Testis (tissue), 3 donors: ENCODE measurements around the gene KIFBP. TPM values are rescaled to one million over a fixed set of nuclear protein-coding genes. Genes with fewer than 3 reads are reported as not detected.

Source experiments
- DNase-seq: peaks from one replicate; pipeline ENCODE4 v3.0.0-alpha.2; 2019
- H3K27ac ChIP-seq, 2 donors: fragments of 200-600 bp; sonication (generic); one replicate each; pipeline ENCODE4 v1.5.1; 2019
- H3K27me3 ChIP-seq: fragments of 200-600 bp; sonication (generic); one replicate; pipeline ENCODE4 v1.5.1; 2019
- H3K36me3 ChIP-seq: fragments of 200-600 bp; sonication (generic); one replicate; pipeline ENCODE4 v1.5.1; 2017; ENCODE audit warnings: low read depth; ENCODE audit errors: missing control alignments
- H3K4me1 ChIP-seq: fragments of 200-600 bp; sonication (generic); one replicate; pipeline ENCODE4 v1.5.1; 2019
- H3K4me3 ChIP-seq, 2 donors: fragments of 200-600 bp; sonication (generic); one replicate each; pipeline ENCODE4 v1.5.1; 2017 to 2019
- H3K9me3 ChIP-seq: fragments of 200-600 bp; sonication (generic); one replicate; pipeline ENCODE4 v1.5.1; 2017
- CTCF ChIP-seq, 3 experiments: fragments of 450-650 bp in 2 of 3; fragments of 200-600 bp in 1 of 3; sonication (generic) in 1 of 3; IDR thresholded peaks; one replicate each; pipeline ENCODE4 v1.5.1; 2016 to 2019; ENCODE audit warnings: antibody characterized with exemption in 3 of 3, mild to moderate bottlenecking in 2 of 3, moderate library complexity in 1 of 3
- POLR2A ChIP-seq: fragments of 450-650 bp; IDR thresholded peaks from one replicate; pipeline ENCODE4 v1.6.1; 2017; ENCODE audit warnings: antibody characterized with exemption, mild to moderate bottlenecking, moderate library complexity
- WGBS, 2 donors: methylation state at CpG; one replicate each; pipeline ENCODE4 v1.1.5; 2018; 5-methylcytosine and 5-hydroxymethylcytosine counted together
- intact Hi-C: fragments of 100-400 bp; cut with DNase I; formaldehyde crosslinking; loops from one replicate; pipeline ENCODE4 v1.15.1; 2023; ENCODE audit warnings: low total_unique reads
- polyA plus RNA-seq: library from polyadenylated mRNA; stranded (reverse); fragments of 350-450 nt; fragmentation: Illumina TruSeq; extraction: RNeasy Lipid Tissue Mini Kit (QIAGEN cat#74804); gene quantifications from one replicate; pipeline ENCODE4 v1.2.3, GENCODE V29; 2014; ENCODE audit warnings: low read depth, low replicate concordance; ENCODE audit not compliant: insufficient read depth
- total RNA-seq, 2 donors: library from RNA; depleted of rRNA; stranded (reverse); fragments of >200 nt; gene quantifications; one replicate each; pipeline ENCODE4 v1.2.3, GENCODE V29; 2016

KIFBP gene
- total and polyA plus RNA-seq, 3 donors from 2014 or later: 38.9 to 58.2 (median 48.3) TPM

- Histone ChIP-seq H3K4me1 (no peaks in the 10 kb centered on the region), H3K27ac (no peak overlapping the region), H3K27me3 (no peaks in the 10 kb centered on the region), H3K36me3 (no peaks in the 10 kb centered on the region), H3K9me3 (no peaks in the 10 kb centered on the region), H3K4me3 (no peak overlapping the region)
- intact Hi-C loops: no loop called here
- WGBS, 2 donors: 89 to 90% methylated on average over 2 of the region's 2 CpGs
- TF ChIP-seq CTCF (IDR thresholded peaks at IDR 0.05): no peak
- no peak for DNase-seq
Measured at GRCh38 chr10:69055241-69055640, 66.6 kb downstream of the KIFBP start.

DNA sequence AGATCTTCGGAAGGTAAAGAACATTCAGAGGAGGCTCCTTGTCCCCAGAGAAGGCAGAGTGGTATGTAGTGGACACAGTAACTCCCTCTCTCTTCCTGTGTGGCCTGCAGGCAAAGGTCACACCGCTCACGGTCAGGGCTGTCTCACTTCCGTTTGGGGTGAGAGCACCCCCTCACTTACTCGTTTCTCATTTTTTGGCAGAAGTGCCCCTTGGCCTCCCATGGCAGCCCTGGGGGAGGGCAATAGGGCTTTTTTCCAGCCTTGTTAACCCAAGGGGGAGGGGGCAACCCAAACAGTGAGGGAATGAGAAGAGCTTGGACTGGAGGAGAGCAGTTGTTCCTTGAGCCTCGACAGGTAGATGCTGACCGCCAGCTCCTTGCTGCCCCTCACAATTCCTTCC lies 67.5 kb downstream of the KIFBP start:
- intact Hi-C loops: no loop called here
- TF ChIP-seq CTCF (IDR thresholded peaks at IDR 0.05): no peak
- TF ChIP-seq POLR2A: no peak
- Histone ChIP-seq H3K9me3 (no peaks in the 10 kb centered on the region), H3K27ac (no peak overlapping the region), H3K27me3 (no peaks in the 10 kb centered on the region), H3K4me1 (no peaks in the 10 kb centered on the region), H3K36me3 (no peaks in the 10 kb centered on the region), H3K4me3 (no peak overlapping the region)
- DNase-seq: no peak
- WGBS, 2 donors: 44 to 56% methylated on average over 7 of the region's 7 CpGs

DNA sequence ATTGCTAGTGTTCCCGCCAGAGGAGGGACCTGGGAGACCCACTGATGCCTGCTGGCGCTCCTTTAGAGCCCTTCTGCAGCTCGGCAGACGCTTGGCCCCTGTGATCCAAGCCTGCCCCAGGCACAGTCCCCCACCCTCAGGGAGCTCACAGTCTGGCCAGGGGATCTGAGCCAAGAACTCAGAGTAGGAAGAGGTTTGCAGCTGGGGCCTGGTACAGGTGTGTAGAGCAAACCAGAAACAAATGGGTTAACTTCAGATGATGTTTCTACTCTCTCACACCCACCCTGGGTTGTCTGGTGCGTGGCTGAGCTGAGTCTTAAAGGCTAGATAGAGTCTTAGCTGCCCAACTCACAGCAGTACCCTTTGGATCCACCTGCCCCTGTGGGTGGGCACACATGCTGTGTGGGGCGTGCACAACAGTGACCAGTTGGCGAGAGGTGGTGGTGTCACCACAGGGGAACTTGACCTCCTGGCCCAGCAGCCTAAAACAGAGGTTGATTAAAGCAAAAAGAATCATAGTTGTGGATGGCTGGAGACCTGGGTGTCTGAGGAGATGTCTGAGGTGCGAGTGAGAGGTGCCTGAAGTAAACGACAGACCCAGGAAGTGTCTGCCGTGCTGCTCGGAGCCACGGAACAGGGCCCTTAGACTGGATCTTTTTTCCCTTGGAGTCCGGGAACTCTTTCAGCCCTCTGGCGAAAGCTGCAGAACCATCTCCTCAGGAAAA lies 68.1 kb downstream of the KIFBP start:
- WGBS, 2 donors: 85 to 97% methylated on average over 10 to 14 of the region's 14 CpGs
- Histone ChIP-seq H3K27me3 (no peaks in the 10 kb centered on the region), H3K4me1 (peaks cover 2% of the 10 kb centered on the region), H3K9me3 (no peaks in the 10 kb centered on the region), H3K4me3 (no peak overlapping the region), H3K36me3 (no peaks in the 10 kb centered on the region), H3K27ac (peak overlapping the region; percentile 22 to 44)
- intact Hi-C loops: no loop called here
- no peak for TF ChIP-seq CTCF (IDR thresholded peaks at IDR 0.05)
- TF ChIP-seq POLR2A: no peak
- no peak for DNase-seq

DNA sequence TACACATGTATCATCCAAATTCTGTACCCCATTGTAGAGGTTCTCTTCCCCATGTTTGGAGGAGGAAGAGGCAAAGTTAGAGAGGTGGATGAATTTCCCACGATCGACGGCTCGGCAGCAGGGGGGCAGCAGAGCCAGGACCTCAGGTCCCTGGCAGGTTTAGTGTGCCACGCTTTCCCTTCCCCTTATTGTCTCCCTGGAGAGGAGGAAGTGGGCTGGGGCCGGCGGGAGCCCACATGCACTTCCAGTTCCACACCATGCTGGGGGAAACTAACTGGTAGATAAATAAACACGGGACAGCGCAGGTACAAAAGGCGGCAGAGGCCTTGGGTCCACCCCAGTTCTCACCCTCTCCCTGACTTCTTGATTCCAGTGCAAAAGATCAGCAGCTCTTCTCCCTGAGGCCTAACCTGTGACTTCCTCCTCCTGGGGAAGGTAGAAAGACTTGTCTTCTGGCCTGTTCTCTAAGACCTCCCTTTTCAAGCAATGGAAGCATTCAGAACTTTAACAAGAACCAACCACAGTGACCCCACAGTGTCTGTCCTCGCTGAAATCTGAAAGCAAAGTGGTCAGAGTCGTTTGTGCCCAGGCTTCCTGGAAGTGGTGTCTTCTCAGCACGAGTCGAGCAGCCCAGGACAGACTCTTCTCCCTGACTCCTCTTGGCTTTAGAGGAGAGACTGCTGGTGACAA lies 68.8 kb downstream of the KIFBP start:
- intact Hi-C loops: no loop called here
- no peaks in the 10 kb centered on the region for H3K36me3 ChIP-seq
- no peak overlapping the region for H3K4me3 ChIP-seq
- H3K9me3 ChIP-seq: no peaks in the 10 kb centered on the region
- H3K4me1 ChIP-seq: peaks cover 7% of the 10 kb centered on the region
- no peaks in the 10 kb centered on the region for H3K27me3 ChIP-seq
- no peak for DNase-seq
- 72 to 92% methylated on average over 7 to 14 of the region's 14 CpGs for WGBS, 2 donors
- TF ChIP-seq CTCF (IDR thresholded peaks at IDR 0.05) (no peak), POLR2A (no peak)
- H3K27ac ChIP-seq: peak overlapping the region; percentile 22 to 39

DNA sequence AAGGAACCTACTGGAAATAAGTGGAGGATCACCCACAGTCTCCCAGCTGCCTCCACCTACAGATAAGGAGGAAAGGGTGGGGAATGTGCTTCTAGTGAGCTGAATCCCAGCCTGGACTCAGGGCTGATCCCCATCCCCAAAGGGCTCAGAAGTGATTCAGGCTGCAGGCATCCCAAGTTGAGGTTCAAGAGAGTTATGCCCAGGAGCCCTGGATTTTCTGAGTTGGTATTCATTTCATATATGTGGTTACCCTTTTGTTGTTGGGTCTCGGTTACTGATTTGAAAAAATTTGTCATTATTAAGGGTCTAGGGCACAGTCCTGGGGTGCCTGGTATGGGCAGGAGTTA lies 69.3 kb downstream of the KIFBP start:
- Histone ChIP-seq H3K4me1 (peaks cover 7% of the 10 kb centered on the region), H3K27me3 (no peaks in the 10 kb centered on the region), H3K27ac (peak overlapping the region in 1 of 2 donors; percentile 39), H3K4me3 (no peak overlapping the region), H3K9me3 (no peaks in the 10 kb centered on the region), H3K36me3 (no peaks in the 10 kb centered on the region)
- TF ChIP-seq CTCF (IDR thresholded peaks at IDR 0.05) (no peak), POLR2A (no peak)
- intact Hi-C loops: no loop called here
- 0% methylated on average over 1 of the region's 1 CpG for WGBS, 2 donors
- no peak for DNase-seq
